ENCODE results near the gene HNRNPUL2. TPM values are rescaled to one million over a fixed set of nuclear protein-coding genes. Genes with fewer than 3 reads are reported as not detected.
"Not testable (repeated sequence)": the region's sequence is repeated elsewhere in the genome, so short reads cannot be mapped to it uniquely, and the experiment has no call there.

The HNRNPUL2 gene
- total RNA-seq, 6 donors from 2014 or later: 23.9 to 76.5 (median 46.3) TPM

DNA sequence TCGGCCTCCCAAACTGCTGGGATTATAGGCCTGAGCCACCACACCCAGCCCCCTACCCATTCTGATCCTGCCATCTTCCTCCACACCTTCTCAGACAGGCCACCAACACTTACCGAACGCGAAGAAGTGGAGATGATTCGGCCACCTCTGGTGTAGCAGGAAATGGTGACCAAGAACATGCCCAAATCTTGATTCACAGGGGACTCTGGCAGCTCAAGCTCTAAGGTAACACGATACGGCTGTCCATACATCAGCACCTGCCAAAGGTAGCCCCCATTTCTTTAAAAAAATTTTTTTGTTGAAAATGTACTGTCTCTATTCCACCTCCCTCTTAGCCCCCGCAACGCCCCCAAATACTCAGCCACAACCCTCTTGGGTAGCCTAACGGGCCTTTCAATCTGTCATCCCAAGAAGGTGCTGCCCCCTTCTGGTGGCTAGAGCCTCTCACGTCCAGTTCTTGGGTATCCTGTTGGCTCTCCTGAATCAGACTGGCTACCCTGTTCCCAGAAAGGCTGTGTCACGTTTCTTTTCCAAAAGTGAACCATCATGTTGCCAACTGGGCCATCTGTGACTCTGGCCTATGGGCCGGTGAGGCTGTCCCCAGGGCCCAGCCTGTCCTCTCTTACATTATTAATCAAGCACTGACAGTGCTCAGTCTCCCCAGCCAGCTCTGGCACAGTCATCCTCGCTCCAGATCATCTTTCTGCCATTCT lies 32.6 kb downstream of the HNRNPUL2 start:
- TF ChIP-seq CTCF (IDR thresholded peaks at IDR 0.05): peak; percentile 57 to 80 (median 66)
- TF ChIP-seq POLR2A (IDR thresholded peaks at IDR 0.05): no peak
- TF ChIP-seq POLR2AphosphoS5 (IDR thresholded peaks at IDR 0.05): peak in 1 of 2 donors; percentile 23
- 45 to 53% methylated on average over 14 of the region's 14 CpGs for WGBS, 2 donors
- H3K4me1 ChIP-seq: peaks cover 0 to 8% (median 0%) of the 10 kb centered on the region in 4 donors
- DNase-seq: peak in 1 of 2 donors; percentile 86
- peaks cover 3 to 43% (median 32%) of the 10 kb centered on the region in 4 donors for H3K36me3 ChIP-seq
- no peaks in the 10 kb centered on the region for H3K9me3 ChIP-seq
- no peak overlapping the region for H3K4me3 ChIP-seq
- no peaks in the 10 kb centered on the region for H3K27me3 ChIP-seq
- H3K27ac ChIP-seq: no peak overlapping the region
- peak; percentile 87 to 88 for ATAC-seq (ENCODE audit: low FRiP score in 2 of 2)

- DNase-seq; H3K4me1 ChIP-seq; H3K4me3 ChIP-seq; H3K27ac ChIP-seq; H3K9me3 ChIP-seq; ATAC-seq (ENCODE audit: low FRiP score in 2 of 2); H3K27me3 ChIP-seq: not testable (repeated sequence)
- WGBS, 2 donors: 65 to 81% methylated on average over 4 of the region's 4 CpGs
- H3K36me3 ChIP-seq: peaks cover 3 to 44% (median 32%) of the 10 kb centered on the region in 4 donors
Measured at GRCh38 chr11:62693624-62694023, 33.6 kb downstream of the HNRNPUL2 start.

- Histone ChIP-seq H3K4me1 (peaks cover 0 to 13% (median 4%) of the 10 kb centered on the region in 4 donors), H3K4me3 (peak within 1 kb of the TSS in 2 of 4 donors; percentile 22 to 34), H3K9me3 (no peaks in the 10 kb centered on the region), H3K27ac (peak within 1 kb of the TSS in 1 of 4 donors; percentile 39), H3K27me3 (peaks cover 0 to 10% (median 7%) of the 10 kb centered on the region in 4 donors), H3K36me3 (peaks cover 3 to 40% (median 32%) of the 10 kb centered on the region in 4 donors)
- DNase-seq: no peak
- peak; percentile 35 to 94 for ATAC-seq (ENCODE audit: low FRiP score in 2 of 2)
- WGBS, 2 donors: 76 to 77% methylated on average over 11 of the region's 11 CpGs
- TF ChIP-seq POLR2AphosphoS5 (IDR thresholded peaks at IDR 0.05) (no peak), POLR2A (IDR thresholded peaks at IDR 0.05) (no peak), EP300 (IDR thresholded peaks at IDR 0.05) (no peak), CTCF (IDR thresholded peaks at IDR 0.05) (no peak)
Measured at GRCh38 chr11:62689421-62690183, 37.7 kb downstream of the HNRNPUL2 start, which contains the start of gene LRRN4CL. Gene LRRN4CL, minus strand, starts transcription at chr11:62689530. Its CDS starts 1,022 bp downstream, at chr11:62688508.

DNA sequence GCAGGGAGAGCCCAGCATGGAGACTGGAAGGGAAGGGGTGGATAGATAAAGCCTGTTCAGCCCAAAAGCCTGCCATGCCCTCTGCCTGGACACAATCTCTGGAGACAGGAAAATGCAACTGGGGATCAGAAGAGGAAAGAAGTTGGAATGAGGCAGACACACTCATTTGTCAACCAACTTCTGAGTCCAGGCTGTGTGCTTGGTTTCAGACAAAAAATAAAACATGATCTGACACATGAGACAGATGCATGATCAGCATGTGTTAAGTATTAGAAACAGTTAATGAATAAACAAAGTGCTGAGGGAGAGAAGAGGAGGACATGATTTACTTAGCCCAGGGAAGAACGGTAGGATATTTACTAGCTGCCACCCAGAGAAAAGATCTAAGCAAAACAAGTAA lies 38.8 kb downstream of the HNRNPUL2 start:
- TF ChIP-seq POLR2A (IDR thresholded peaks at IDR 0.05) (no peak), CTCF (IDR thresholded peaks at IDR 0.05) (no peak), EP300 (IDR thresholded peaks at IDR 0.05) (no peak), POLR2AphosphoS5 (IDR thresholded peaks at IDR 0.05) (no peak)
- Histone ChIP-seq H3K27ac (no peak overlapping the region), H3K36me3 (peaks cover 3 to 38% (median 32%) of the 10 kb centered on the region in 4 donors), H3K27me3 (peaks cover 0 to 10% (median 7%) of the 10 kb centered on the region in 4 donors), H3K4me3 (peak overlapping the region in 2 of 4 donors; percentile 22 to 34), H3K9me3 (no peaks in the 10 kb centered on the region), H3K4me1 (peaks cover 0 to 10% (median 4%) of the 10 kb centered on the region in 4 donors)
- DNase-seq (no peak), ATAC-seq (ENCODE audit: low FRiP score in 2 of 2) (no peak)
- 49 to 62% methylated on average over 1 of the region's 1 CpG for WGBS, 2 donors
